ENCODE measurements around the gene VAC14. TPM values are rescaled to one million over a fixed set of nuclear protein-coding genes. Genes with fewer than 3 reads are reported as not detected.

VAC14 gene
- total RNA-seq, 1 donor from 2014 or later, result 38.4 TPM

DNA sequence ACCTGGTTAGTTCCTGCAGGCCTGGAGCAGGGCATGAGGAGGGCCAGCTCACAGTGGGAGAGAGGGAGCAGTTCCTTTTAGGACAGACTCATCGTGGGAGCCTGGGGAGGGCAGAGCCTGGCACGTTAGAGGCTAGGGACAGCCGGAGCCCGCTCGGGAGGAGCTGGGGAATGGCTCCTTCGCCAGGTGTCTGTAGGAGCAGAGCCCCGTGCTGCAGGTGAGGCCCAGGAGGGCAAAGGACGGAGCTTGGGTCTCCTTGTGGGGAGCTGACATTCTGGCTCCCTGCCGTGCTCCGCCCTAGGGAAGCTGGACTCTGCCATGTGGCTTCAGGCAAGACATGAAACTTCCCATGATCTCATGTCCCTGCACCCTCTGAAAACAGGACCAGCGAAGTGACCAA is 96.4 kb downstream of the VAC14 start:
- no peak overlapping the region for H3K27ac Mint-ChIP-seq
- TF ChIP-seq CTCF (IDR thresholded peaks at IDR 0.05; ENCODE audit: unreplicated experiment), result no peak
- H3K4me1 Mint-ChIP-seq (ENCODE audit: low read depth), result peaks cover 11% of the 10 kb centered on the region
- H3K4me3 Mint-ChIP-seq (ENCODE audit: low read depth), result no peak overlapping the region
- H3K36me3 Mint-ChIP-seq (ENCODE audit: insufficient read depth), result no peaks in the 10 kb centered on the region
- no peak for DNase-seq (ENCODE audit: low spot score, unreplicated experiment)
- no peaks in the 10 kb centered on the region for H3K27me3 Mint-ChIP-seq
- no peaks in the 10 kb centered on the region for H3K9me3 Mint-ChIP-seq (ENCODE audit: low read depth)

- Mint-ChIP-seq H3K27me3 (no peaks in the 10 kb centered on the region), H3K36me3 (ENCODE audit: insufficient read depth) (peaks cover 3% of the 10 kb centered on the region), H3K9me3 (ENCODE audit: low read depth) (no peaks in the 10 kb centered on the region), H3K27ac (peak overlapping the region; percentile 64), H3K4me1 (ENCODE audit: low read depth) (peaks cover 11% of the 10 kb centered on the region), H3K4me3 (ENCODE audit: low read depth) (no peak overlapping the region)
- no peak for TF ChIP-seq CTCF (IDR thresholded peaks at IDR 0.05; ENCODE audit: unreplicated experiment)
- no peak for DNase-seq (ENCODE audit: low spot score, unreplicated experiment)
Observed at GRCh38 chr16:70703835-70704381, 97.0 kb downstream of the VAC14 start.

GRCh38 chr16:70703041-70703834 is 97.7 kb downstream of the VAC14 start:
- no peak for DNase-seq (ENCODE audit: low spot score, unreplicated experiment)
- H3K27ac Mint-ChIP-seq, result peak overlapping the region; percentile 59
- H3K9me3 Mint-ChIP-seq (ENCODE audit: low read depth), result no peaks in the 10 kb centered on the region
- no peaks in the 10 kb centered on the region for H3K27me3 Mint-ChIP-seq
- TF ChIP-seq CTCF (IDR thresholded peaks at IDR 0.05; ENCODE audit: unreplicated experiment), result peak; percentile 35
- H3K4me1 Mint-ChIP-seq (ENCODE audit: low read depth), result peaks cover 9% of the 10 kb centered on the region
- H3K4me3 Mint-ChIP-seq (ENCODE audit: low read depth), result no peak overlapping the region
- peaks cover 3% of the 10 kb centered on the region for H3K36me3 Mint-ChIP-seq (ENCODE audit: insufficient read depth)

DNA sequence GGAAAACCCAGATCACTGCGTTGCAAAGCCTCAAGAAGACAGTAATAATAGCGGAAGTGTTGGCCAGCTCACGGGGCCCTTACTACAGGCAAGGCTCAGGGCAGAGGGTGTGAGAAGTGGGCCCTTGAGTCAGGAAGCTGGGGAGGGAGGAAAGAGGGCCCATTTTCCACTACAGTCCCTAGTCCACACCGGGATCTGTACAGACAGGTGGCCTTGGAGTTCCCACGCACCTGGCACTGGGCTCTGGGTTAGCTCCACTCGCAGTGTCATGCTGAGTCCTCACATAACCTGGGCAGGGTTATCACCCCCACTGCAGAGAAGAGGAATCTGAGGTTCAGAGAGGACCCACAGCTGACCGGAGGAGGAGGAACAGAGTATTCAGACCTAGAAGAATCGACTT is 98.3 kb downstream of the VAC14 start:
- Mint-ChIP-seq H3K4me3 (ENCODE audit: low read depth) (no peak overlapping the region), H3K4me1 (ENCODE audit: low read depth) (peaks cover 9% of the 10 kb centered on the region), H3K27ac (peak overlapping the region; percentile 53), H3K36me3 (ENCODE audit: insufficient read depth) (peaks cover 3% of the 10 kb centered on the region), H3K9me3 (ENCODE audit: low read depth) (no peaks in the 10 kb centered on the region), H3K27me3 (no peaks in the 10 kb centered on the region)
- no peak for DNase-seq (ENCODE audit: low spot score, unreplicated experiment)
- TF ChIP-seq CTCF (IDR thresholded peaks at IDR 0.05; ENCODE audit: unreplicated experiment), result no peak

- DNase-seq (ENCODE audit: low spot score, unreplicated experiment), result no peak
- Mint-ChIP-seq H3K4me1 (ENCODE audit: low read depth) (peaks cover 9% of the 10 kb centered on the region), H3K36me3 (ENCODE audit: insufficient read depth) (peaks cover 3% of the 10 kb centered on the region), H3K27me3 (no peaks in the 10 kb centered on the region), H3K9me3 (ENCODE audit: low read depth) (no peaks in the 10 kb centered on the region), H3K27ac (peak overlapping the region; percentile 83), H3K4me3 (ENCODE audit: low read depth) (no peak overlapping the region)
- TF ChIP-seq CTCF (IDR thresholded peaks at IDR 0.05; ENCODE audit: unreplicated experiment), result no peak
Observed at GRCh38 chr16:70701998-70702397, 99.0 kb downstream of the VAC14 start.
